ENCODE measurements around the gene KIR2DL3. TPM values are rescaled to one million over a fixed set of nuclear protein-coding genes. Genes with fewer than 3 reads are reported as not detected.
"Not testable (repeated sequence)": the region's sequence is repeated elsewhere in the genome, so short reads cannot be mapped to it uniquely, and the experiment has no call there.

Gene KIR2DL3
- total RNA-seq (1 to 10 TPM in 1 of 5 experiments, under 1 TPM in 1, not detected in 3; 0.27 to 4.0 TPM), polyA plus RNA-seq (under 1 TPM in 1 of 2 donors, not detected in 1; 0.11 TPM), total RNA-seq (not detected)

DNA sequence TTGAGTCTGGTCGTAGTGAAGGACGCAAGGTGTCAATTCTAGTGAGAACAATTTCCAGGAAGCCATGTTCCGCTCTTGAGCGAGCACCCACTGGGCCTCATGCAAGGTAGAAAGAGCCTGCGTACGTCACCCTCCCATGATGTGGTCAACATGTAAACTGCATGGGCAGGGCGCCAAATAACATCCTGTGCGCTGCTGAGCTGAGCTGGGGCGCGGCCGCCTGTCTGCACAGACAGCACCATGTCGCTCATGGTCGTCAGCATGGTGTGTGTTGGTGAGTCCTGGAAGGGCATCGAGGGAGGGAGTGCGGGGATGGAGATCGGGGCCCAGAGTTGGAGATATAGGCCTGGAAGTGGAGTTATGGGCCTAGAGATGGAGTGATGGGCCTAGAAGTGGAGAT is at the start of gene KIR2DL3:
KIR2DL3 (plus strand) TSS at position 208 of the 400 bp plus-strand sequence; CDS start at position 241, 33 bp downstream.
- H3K27ac Mint-ChIP-seq; CTCF ChIA-PET; intact Hi-C loops (cut with micrococcal nuclease); H3K4me3 Mint-ChIP-seq; H3K9me3 ChIP-seq (ENCODE audit: control insufficient read depth in 2 of 3, low read length in 3 of 3); ATAC-seq; POLR2A ChIA-PET; H3K4me3 ChIP-seq (ENCODE audit: low read length); H3K27ac ChIP-seq (ENCODE audit: low read depth, low read length); H3K4me1 ChIP-seq (ENCODE audit: control insufficient read depth in 2 of 2, insufficient read depth in 2 of 2, low read length in 2 of 2); H3K27me3 ChIP-seq (ENCODE audit: control insufficient read depth in 2 of 2, insufficient read depth in 2 of 2, low read length in 2 of 2); H3K36me3 ChIP-seq (ENCODE audit: control insufficient read depth in 2 of 3, insufficient read depth in 3 of 3, low read length in 3 of 3); H3K4me1 Mint-ChIP-seq; DNase-seq: not testable (repeated sequence)
- Mint-ChIP-seq H3K9me3 (peaks cover 0 to 31% (median 8%) of the 10 kb centered on the region in 11 donors), H3K36me3 (peaks cover 0 to 11% (median 0%) of the 10 kb centered on the region in 5 donors), H3K27me3 (peaks cover 0 to 47% (median 24%) of the 10 kb centered on the region in 5 donors)

DNA sequence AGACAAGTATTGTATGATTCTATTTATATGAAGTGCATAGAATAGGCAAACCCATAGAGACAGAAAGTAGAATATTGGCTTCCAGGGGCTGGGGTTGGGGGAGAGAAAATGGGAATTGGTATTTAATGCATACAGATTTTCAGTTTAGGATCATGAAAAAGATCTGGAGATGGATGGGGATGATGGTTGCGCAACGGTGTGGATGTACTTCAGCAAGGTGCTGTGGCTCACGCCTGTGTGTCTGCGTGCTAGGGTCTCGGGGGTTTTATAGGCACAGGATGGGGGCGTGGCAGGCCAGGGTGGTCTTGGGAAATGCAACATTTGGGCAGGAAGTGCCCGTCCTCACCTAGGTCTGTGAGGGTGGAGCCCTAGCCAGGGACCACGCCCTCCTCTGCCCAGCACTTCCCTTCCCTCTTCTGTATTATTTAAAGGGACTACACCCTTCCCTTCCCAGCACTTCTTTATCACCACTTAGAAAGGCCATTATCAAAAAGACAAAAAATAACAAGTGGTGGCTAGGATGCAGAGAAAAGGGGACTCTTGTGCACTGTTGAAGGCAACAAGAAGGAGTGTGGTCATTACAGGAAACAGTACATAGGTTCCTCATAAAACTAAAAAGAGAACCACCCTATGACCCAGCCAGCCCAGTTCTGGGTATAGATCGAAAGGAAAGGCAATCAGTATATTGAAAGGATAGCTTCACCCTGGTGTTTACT is 46.6 kb upstream of the KIR2DL3 start:
- Mint-ChIP-seq H3K27me3 (peaks cover 3 to 59% (median 52%) of the 10 kb centered on the region in 5 donors), H3K9me3 (peaks cover 0 to 19% (median 4%) of the 10 kb centered on the region in 11 donors), H3K4me3 (no peak overlapping the region), H3K27ac (peak overlapping the region in 1 of 9 donors; percentile 0), H3K4me1 (peaks cover 0 to 13% (median 0%) of the 10 kb centered on the region in 7 donors), H3K36me3 (no peaks in the 10 kb centered on the region)
- no peaks in the 10 kb centered on the region for H3K4me1 ChIP-seq (ENCODE audit: control insufficient read depth in 2 of 2, insufficient read depth in 2 of 2, low read length in 2 of 2)
- DNase-seq: no peak
- CTCF ChIA-PET: no interaction called here
- ATAC-seq: peak; percentile 61
- POLR2A ChIA-PET: no interaction called here
- intact Hi-C loops (cut with micrococcal nuclease): no loop called here
- no peak overlapping the region for H3K4me3 ChIP-seq (ENCODE audit: low read length)
- no peaks in the 10 kb centered on the region for H3K27me3 ChIP-seq (ENCODE audit: control insufficient read depth in 2 of 2, insufficient read depth in 2 of 2, low read length in 2 of 2)
- H3K27ac ChIP-seq (ENCODE audit: low read depth, low read length): no peak overlapping the region
- H3K9me3 ChIP-seq (ENCODE audit: control insufficient read depth in 2 of 3, low read length in 3 of 3): no peaks in the 10 kb centered on the region
- H3K36me3 ChIP-seq (ENCODE audit: control insufficient read depth in 2 of 3, insufficient read depth in 3 of 3, low read length in 3 of 3): no peaks in the 10 kb centered on the region

DNA sequence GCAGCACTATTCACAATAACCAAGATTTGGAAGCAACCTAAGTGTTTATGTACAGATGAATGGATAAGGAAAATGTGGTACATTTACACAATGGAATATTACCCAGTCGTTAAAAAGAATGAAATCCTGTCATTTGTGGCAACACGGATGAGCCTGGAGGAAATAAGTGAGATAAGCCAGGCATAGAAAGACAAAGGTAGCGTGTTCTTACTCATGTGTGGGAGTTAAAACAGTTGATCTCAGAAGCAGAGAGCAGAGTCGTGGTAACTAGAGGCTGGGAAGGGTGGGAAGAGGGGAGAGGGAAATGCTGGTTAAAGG is 46.1 kb upstream of the KIR2DL3 start:
- Histone ChIP-seq H3K27me3 (ENCODE audit: control insufficient read depth in 2 of 2, insufficient read depth in 2 of 2, low read length in 2 of 2) (no peaks in the 10 kb centered on the region), H3K4me3 (ENCODE audit: low read length) (no peak overlapping the region), H3K4me1 (ENCODE audit: control insufficient read depth in 2 of 2, insufficient read depth in 2 of 2, low read length in 2 of 2) (no peaks in the 10 kb centered on the region), H3K9me3 (ENCODE audit: control insufficient read depth in 2 of 3, low read length in 3 of 3) (no peaks in the 10 kb centered on the region), H3K36me3 (ENCODE audit: control insufficient read depth in 2 of 3, insufficient read depth in 3 of 3, low read length in 3 of 3) (no peaks in the 10 kb centered on the region), H3K27ac (ENCODE audit: low read depth, low read length) (no peak overlapping the region)
- intact Hi-C loops (cut with micrococcal nuclease): no loop called here
- ATAC-seq: no peak
- H3K36me3 Mint-ChIP-seq: no peaks in the 10 kb centered on the region
- CTCF ChIA-PET: no interaction called here
- no peak for DNase-seq
- POLR2A ChIA-PET: no interaction called here
- no peak overlapping the region for H3K4me3 Mint-ChIP-seq
- peaks cover 3 to 54% (median 47%) of the 10 kb centered on the region in 5 donors for H3K27me3 Mint-ChIP-seq
- H3K27ac Mint-ChIP-seq: peak overlapping the region in 1 of 9 donors; percentile 0
- H3K4me1 Mint-ChIP-seq: peaks cover 0 to 13% (median 0%) of the 10 kb centered on the region in 7 donors
- H3K9me3 Mint-ChIP-seq: peaks cover 0 to 14% (median 4%) of the 10 kb centered on the region in 11 donors

DNA sequence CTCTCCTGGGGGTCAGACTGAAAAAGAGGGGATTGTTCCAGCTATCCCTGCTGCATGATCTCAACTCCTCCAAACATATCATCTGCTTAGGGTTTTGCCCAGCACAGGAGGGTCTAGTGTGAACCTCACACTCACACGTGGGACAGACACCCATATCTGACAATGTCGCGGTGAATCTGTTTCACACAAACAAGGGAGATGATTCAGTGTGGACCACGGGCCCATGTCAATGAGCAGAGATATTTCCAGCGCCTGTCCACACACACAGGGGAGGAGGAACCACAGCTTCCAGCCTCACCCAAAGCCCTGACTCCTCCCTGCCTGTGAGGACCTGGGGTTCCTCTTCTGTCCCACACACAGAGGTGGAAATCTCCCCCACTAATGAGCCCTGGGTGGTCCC is 43.7 kb upstream of the KIR2DL3 start:
- H3K27ac Mint-ChIP-seq: no peak overlapping the region
- H3K9me3 Mint-ChIP-seq: peaks cover 0 to 13% (median 4%) of the 10 kb centered on the region in 11 donors
- H3K36me3 Mint-ChIP-seq: peaks cover 0 to 3% (median 0%) of the 10 kb centered on the region in 5 donors
- no peaks in the 10 kb centered on the region for H3K36me3 ChIP-seq (ENCODE audit: control insufficient read depth in 2 of 3, insufficient read depth in 3 of 3, low read length in 3 of 3)
- peak; percentile 60 for ATAC-seq
- H3K27me3 Mint-ChIP-seq: peaks cover 0 to 51% (median 50%) of the 10 kb centered on the region in 5 donors
- no peak overlapping the region for H3K4me3 Mint-ChIP-seq
- no peak for DNase-seq
- H3K27me3 ChIP-seq (ENCODE audit: control insufficient read depth in 2 of 2, insufficient read depth in 2 of 2, low read length in 2 of 2): no peaks in the 10 kb centered on the region
- H3K4me1 Mint-ChIP-seq: peaks cover 0 to 13% (median 0%) of the 10 kb centered on the region in 7 donors
- no peaks in the 10 kb centered on the region for H3K4me1 ChIP-seq (ENCODE audit: control insufficient read depth in 2 of 2, insufficient read depth in 2 of 2, low read length in 2 of 2)
- intact Hi-C loops (cut with micrococcal nuclease): no loop called here
- H3K9me3 ChIP-seq (ENCODE audit: control insufficient read depth in 2 of 3, low read length in 3 of 3): no peaks in the 10 kb centered on the region
- H3K27ac ChIP-seq (ENCODE audit: low read depth, low read length): no peak overlapping the region
- POLR2A ChIA-PET: no interaction called here
- no peak overlapping the region for H3K4me3 ChIP-seq (ENCODE audit: low read length)
- CTCF ChIA-PET: no interaction called here

DNA sequence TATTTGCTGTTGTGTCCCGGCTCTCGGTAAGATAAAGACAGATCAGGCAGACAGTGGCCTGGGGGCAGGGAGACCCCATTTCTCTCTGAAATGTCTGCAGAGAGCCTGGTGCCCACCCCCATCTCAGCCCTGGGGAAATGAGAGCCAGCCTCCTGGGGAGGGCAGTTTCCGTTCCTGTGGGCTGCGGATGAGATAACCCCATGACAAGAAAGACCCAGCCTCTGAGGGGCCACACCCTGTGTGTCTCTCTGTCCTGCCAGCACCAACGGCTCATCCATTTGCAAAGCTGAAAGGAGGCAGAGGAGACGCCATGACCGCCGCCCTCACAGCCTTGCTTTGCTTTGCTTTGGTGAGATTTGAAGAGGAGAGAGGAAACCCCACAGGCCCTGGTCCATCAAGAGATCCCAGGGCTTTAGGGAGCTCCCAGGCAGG is 42.2 kb upstream of the KIR2DL3 start:
- DNase-seq: no peak
- intact Hi-C loops (cut with micrococcal nuclease): no loop called here
- CTCF ChIA-PET: no interaction called here
- POLR2A ChIA-PET: no interaction called here
- H3K4me1 ChIP-seq (ENCODE audit: control insufficient read depth in 2 of 2, insufficient read depth in 2 of 2, low read length in 2 of 2): no peaks in the 10 kb centered on the region
- peak; percentile 40 for ATAC-seq
- H3K9me3 ChIP-seq (ENCODE audit: control insufficient read depth in 2 of 3, low read length in 3 of 3): no peaks in the 10 kb centered on the region
- no peak overlapping the region for H3K4me3 Mint-ChIP-seq
- H3K27ac ChIP-seq (ENCODE audit: low read depth, low read length): no peak overlapping the region
- H3K36me3 ChIP-seq (ENCODE audit: control insufficient read depth in 2 of 3, insufficient read depth in 3 of 3, low read length in 3 of 3): no peaks in the 10 kb centered on the region
- H3K4me3 ChIP-seq (ENCODE audit: low read length): no peak overlapping the region
- peaks cover 0 to 56% (median 44%) of the 10 kb centered on the region in 5 donors for H3K27me3 Mint-ChIP-seq
- peaks cover 0 to 11% (median 0%) of the 10 kb centered on the region in 7 donors for H3K4me1 Mint-ChIP-seq
- H3K27me3 ChIP-seq (ENCODE audit: control insufficient read depth in 2 of 2, insufficient read depth in 2 of 2, low read length in 2 of 2): no peaks in the 10 kb centered on the region
- H3K27ac Mint-ChIP-seq: no peak overlapping the region
- peaks cover 0 to 13% (median 4%) of the 10 kb centered on the region in 11 donors for H3K9me3 Mint-ChIP-seq
- H3K36me3 Mint-ChIP-seq: peaks cover 0 to 4% (median 0%) of the 10 kb centered on the region in 5 donors

DNA sequence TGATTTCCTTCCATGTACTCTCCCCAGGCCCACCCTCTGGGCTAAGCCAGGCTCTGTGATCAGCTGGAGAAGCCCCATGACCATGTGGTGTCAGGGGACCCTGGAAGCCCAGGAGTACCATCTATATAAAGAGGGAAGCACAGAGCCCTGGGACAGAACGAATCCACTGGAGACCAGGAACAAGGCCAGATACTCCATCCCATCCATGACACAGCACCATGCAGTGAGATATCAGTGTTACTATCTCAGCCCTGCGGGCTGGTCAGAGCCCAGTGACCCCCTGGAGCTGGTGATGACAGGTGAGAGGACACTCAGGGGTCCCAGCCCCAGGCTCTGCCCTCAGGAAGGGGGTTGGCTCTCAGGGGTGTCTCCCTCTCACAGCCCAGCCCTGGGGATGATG is 41.5 kb upstream of the KIR2DL3 start:
- intact Hi-C loops (cut with micrococcal nuclease): no loop called here
- H3K9me3 ChIP-seq (ENCODE audit: control insufficient read depth in 2 of 3, low read length in 3 of 3): no peaks in the 10 kb centered on the region
- no peaks in the 10 kb centered on the region for H3K36me3 ChIP-seq (ENCODE audit: control insufficient read depth in 2 of 3, insufficient read depth in 3 of 3, low read length in 3 of 3)
- ATAC-seq: no peak
- no peaks in the 10 kb centered on the region for H3K27me3 ChIP-seq (ENCODE audit: control insufficient read depth in 2 of 2, insufficient read depth in 2 of 2, low read length in 2 of 2)
- DNase-seq: no peak
- H3K4me1 Mint-ChIP-seq: peaks cover 0 to 5% (median 0%) of the 10 kb centered on the region in 7 donors
- CTCF ChIA-PET: no interaction called here
- H3K4me3 Mint-ChIP-seq: no peak overlapping the region
- H3K9me3 Mint-ChIP-seq: peaks cover 0 to 13% (median 0%) of the 10 kb centered on the region in 11 donors
- no peaks in the 10 kb centered on the region for H3K4me1 ChIP-seq (ENCODE audit: control insufficient read depth in 2 of 2, insufficient read depth in 2 of 2, low read length in 2 of 2)
- H3K27ac Mint-ChIP-seq: no peak overlapping the region
- peaks cover 0 to 4% (median 0%) of the 10 kb centered on the region in 5 donors for H3K36me3 Mint-ChIP-seq
- POLR2A ChIA-PET: no interaction called here
- H3K4me3 ChIP-seq (ENCODE audit: low read length): no peak overlapping the region
- peaks cover 0 to 55% (median 40%) of the 10 kb centered on the region in 5 donors for H3K27me3 Mint-ChIP-seq
- no peak overlapping the region for H3K27ac ChIP-seq (ENCODE audit: low read depth, low read length)

DNA sequence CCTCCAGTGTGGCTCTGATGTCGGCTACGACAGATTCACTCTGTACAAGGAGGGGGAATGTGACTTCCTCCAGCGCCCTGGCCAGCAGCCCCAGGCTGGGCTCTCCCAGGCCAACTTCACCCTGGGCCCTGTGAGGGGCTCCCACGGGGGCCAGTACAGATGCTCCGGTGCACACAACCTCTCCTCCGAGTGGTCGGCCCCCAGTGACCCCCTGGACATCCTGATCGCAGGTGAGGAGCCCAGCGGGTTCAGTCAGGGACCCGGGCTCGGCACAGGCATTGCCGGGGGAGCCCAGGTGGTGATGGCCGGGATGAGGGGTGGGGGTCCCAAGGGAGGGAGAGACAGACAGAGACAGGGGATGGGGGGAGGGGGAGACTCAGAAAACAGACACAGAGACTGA is 40.6 kb upstream of the KIR2DL3 start:
- H3K9me3 Mint-ChIP-seq; DNase-seq; intact Hi-C loops (cut with micrococcal nuclease); H3K9me3 ChIP-seq (ENCODE audit: control insufficient read depth in 2 of 3, low read length in 3 of 3); H3K4me3 ChIP-seq (ENCODE audit: low read length); H3K4me3 Mint-ChIP-seq; CTCF ChIA-PET; H3K4me1 ChIP-seq (ENCODE audit: control insufficient read depth in 2 of 2, insufficient read depth in 2 of 2, low read length in 2 of 2); H3K4me1 Mint-ChIP-seq; H3K27ac ChIP-seq (ENCODE audit: low read depth, low read length); H3K27ac Mint-ChIP-seq; H3K36me3 Mint-ChIP-seq; ATAC-seq; H3K27me3 ChIP-seq (ENCODE audit: control insufficient read depth in 2 of 2, insufficient read depth in 2 of 2, low read length in 2 of 2); H3K36me3 ChIP-seq (ENCODE audit: control insufficient read depth in 2 of 3, insufficient read depth in 3 of 3, low read length in 3 of 3); POLR2A ChIA-PET: not testable (repeated sequence)
- H3K27me3 Mint-ChIP-seq: peaks cover 0 to 50% (median 35%) of the 10 kb centered on the region in 5 donors
